H1 (cell line): ENCODE measurements around the gene SNX20. TPM values are rescaled to one million over a fixed set of nuclear protein-coding genes. Genes with fewer than 3 reads are reported as not detected.

Source experiments
- CTBP2 ChIP-seq: IDR thresholded peaks from 2 replicates; pipeline ENCODE4 v1.7.0; 2011; ENCODE audit warnings: borderline replicate concordance, mild to moderate bottlenecking, moderate library complexity, mixed read lengths, low read length; ENCODE audit not compliant: insufficient read depth, insufficient read length
- EGR1 ChIP-seq: IDR thresholded peaks from 2 replicates; pipeline ENCODE4 v1.6.1; 2011; ENCODE audit warnings: low read depth, low read length, borderline replicate concordance
- MAFK ChIP-seq: IDR thresholded peaks from 2 replicates; pipeline ENCODE4 v1.6.1; 2012; ENCODE audit warnings: low read depth, mild to moderate bottlenecking, improper control_type of control experiment, low read length
- RNF2 ChIP-seq: fragments of 200-900, 300-1000 bp; sonication (generic); IDR thresholded peaks from 2 replicates; pipeline ENCODE4 v1.7.1; 2016; ENCODE audit warnings: borderline replicate concordance, low read depth, mild to moderate bottlenecking, antibody characterized with exemption, low read length; ENCODE audit not compliant: poor library complexity, severe bottlenecking; ENCODE audit errors: missing control alignments
- SIN3A ChIP-seq, 2 experiments: IDR thresholded peaks in 1 of 2; conservative IDR thresholded peaks in 1 of 2; 2 replicates each; pipeline ENCODE4 v1.6.1; 2011 to 2012; ENCODE audit warnings: low read length in 2 of 2, improper control_type of control experiment in 1 of 2, low read depth in 1 of 2, mild to moderate bottlenecking in 1 of 2
- USF2 ChIP-seq: IDR thresholded peaks from 2 replicates; pipeline ENCODE4 v1.6.1; 2011; ENCODE audit warnings: low read length, improper control_type of control experiment
- polyA plus RNA-seq, 7 experiments: library from polyadenylated mRNA; depleted of rRNA in 3 of 7; stranded (reverse) in 5 of 7; unstranded in 2 of 7; fragments of >200 nt in 5 of 7; fragments of 200-250 nt in 2 of 7; gene quantifications; 1 replicate in 5 of 7; 2 replicates in 1 of 7; 4 replicates in 1 of 7; pipeline versions ENCODE4 v1.2.1 to v1.2.3, GENCODE V29; 2011 to 2013; ENCODE audit warnings: missing spikeins in 2 of 7, mixed read lengths in 2 of 7
- total RNA-seq: library from RNA; stranded (reverse); fragmentation: NEBNext Ultra II Directional; extraction: Animal tissue kit (Norgen Biotek cat#: 25700); gene quantifications from 2 replicates; pipeline ENCODE4 v1.2.1, GENCODE V29; 2021
- TF ChIP-seq, protein P1 (sequence below): fragments of 300-600 bp; sonication (generic); IDR thresholded peaks from 2 replicates; pipeline ENCODE4 v1.7.1; 2012; ENCODE audit warnings: low read length, moderate library complexity, mild to moderate bottlenecking, inconsistent platforms; ENCODE audit not compliant: insufficient replicate concordance

SNX20 gene
- total and polyA plus RNA-seq, 2 of the 8 experiments (the other 6 are each of a cell fraction or from before 2014, with no cell fraction given) = not detected

GRCh38 chr16:50665128-50665878 lies 15.8 kb downstream of the SNX20 start (continued):
- TF ChIP-seq CTBP2 = no peak
- no peak for TF ChIP-seq USF2
- no peak for TF ChIP-seq RNF2
- no peak for TF ChIP-seq EGR1
- TF ChIP-seq, protein P1, sequence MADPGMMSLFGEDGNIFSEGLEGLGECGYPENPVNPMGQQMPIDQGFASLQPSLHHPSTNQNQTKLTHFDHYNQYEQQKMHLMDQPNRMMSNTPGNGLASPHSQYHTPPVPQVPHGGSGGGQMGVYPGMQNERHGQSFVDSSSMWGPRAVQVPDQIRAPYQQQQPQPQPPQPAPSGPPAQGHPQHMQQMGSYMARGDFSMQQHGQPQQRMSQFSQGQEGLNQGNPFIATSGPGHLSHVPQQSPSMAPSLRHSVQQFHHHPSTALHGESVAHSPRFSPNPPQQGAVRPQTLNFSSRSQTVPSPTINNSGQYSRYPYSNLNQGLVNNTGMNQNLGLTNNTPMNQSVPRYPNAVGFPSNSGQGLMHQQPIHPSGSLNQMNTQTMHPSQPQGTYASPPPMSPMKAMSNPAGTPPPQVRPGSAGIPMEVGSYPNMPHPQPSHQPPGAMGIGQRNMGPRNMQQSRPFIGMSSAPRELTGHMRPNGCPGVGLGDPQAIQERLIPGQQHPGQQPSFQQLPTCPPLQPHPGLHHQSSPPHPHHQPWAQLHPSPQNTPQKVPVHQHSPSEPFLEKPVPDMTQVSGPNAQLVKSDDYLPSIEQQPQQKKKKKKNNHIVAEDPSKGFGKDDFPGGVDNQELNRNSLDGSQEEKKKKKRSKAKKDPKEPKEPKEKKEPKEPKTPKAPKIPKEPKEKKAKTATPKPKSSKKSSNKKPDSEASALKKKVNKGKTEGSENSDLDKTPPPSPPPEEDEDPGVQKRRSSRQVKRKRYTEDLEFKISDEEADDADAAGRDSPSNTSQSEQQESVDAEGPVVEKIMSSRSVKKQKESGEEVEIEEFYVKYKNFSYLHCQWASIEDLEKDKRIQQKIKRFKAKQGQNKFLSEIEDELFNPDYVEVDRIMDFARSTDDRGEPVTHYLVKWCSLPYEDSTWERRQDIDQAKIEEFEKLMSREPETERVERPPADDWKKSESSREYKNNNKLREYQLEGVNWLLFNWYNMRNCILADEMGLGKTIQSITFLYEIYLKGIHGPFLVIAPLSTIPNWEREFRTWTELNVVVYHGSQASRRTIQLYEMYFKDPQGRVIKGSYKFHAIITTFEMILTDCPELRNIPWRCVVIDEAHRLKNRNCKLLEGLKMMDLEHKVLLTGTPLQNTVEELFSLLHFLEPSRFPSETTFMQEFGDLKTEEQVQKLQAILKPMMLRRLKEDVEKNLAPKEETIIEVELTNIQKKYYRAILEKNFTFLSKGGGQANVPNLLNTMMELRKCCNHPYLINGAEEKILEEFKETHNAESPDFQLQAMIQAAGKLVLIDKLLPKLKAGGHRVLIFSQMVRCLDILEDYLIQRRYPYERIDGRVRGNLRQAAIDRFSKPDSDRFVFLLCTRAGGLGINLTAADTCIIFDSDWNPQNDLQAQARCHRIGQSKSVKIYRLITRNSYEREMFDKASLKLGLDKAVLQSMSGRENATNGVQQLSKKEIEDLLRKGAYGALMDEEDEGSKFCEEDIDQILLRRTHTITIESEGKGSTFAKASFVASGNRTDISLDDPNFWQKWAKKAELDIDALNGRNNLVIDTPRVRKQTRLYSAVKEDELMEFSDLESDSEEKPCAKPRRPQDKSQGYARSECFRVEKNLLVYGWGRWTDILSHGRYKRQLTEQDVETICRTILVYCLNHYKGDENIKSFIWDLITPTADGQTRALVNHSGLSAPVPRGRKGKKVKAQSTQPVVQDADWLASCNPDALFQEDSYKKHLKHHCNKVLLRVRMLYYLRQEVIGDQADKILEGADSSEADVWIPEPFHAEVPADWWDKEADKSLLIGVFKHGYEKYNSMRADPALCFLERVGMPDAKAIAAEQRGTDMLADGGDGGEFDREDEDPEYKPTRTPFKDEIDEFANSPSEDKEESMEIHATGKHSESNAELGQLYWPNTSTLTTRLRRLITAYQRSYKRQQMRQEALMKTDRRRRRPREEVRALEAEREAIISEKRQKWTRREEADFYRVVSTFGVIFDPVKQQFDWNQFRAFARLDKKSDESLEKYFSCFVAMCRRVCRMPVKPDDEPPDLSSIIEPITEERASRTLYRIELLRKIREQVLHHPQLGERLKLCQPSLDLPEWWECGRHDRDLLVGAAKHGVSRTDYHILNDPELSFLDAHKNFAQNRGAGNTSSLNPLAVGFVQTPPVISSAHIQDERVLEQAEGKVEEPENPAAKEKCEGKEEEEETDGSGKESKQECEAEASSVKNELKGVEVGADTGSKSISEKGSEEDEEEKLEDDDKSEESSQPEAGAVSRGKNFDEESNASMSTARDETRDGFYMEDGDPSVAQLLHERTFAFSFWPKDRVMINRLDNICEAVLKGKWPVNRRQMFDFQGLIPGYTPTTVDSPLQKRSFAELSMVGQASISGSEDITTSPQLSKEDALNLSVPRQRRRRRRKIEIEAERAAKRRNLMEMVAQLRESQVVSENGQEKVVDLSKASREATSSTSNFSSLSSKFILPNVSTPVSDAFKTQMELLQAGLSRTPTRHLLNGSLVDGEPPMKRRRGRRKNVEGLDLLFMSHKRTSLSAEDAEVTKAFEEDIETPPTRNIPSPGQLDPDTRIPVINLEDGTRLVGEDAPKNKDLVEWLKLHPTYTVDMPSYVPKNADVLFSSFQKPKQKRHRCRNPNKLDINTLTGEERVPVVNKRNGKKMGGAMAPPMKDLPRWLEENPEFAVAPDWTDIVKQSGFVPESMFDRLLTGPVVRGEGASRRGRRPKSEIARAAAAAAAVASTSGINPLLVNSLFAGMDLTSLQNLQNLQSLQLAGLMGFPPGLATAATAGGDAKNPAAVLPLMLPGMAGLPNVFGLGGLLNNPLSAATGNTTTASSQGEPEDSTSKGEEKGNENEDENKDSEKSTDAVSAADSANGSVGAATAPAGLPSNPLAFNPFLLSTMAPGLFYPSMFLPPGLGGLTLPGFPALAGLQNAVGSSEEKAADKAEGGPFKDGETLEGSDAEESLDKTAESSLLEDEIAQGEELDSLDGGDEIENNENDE = no peak
- no peak for TF ChIP-seq MAFK
- TF ChIP-seq SIN3A (conservative IDR thresholded peaks at IDR 0.05 in 1 of 2, IDR thresholded peaks at IDR 0.05 in 1 of 2; ENCODE audit: low read depth in 1 of 2, low read length in 2 of 2) = peak in 1 of 2 experiments; percentile 69; a peak in 2 of 4 replicates
